ENCODE data around the gene FASN.

- TF ChIP-seq EZH2phosphoT487 (IDR thresholded peaks at IDR 0.05; ENCODE audit: borderline replicate concordance) (no peak), CTCF (conservative IDR thresholded peaks at IDR 0.05; ENCODE audit: low read length) (no peak)
Measured at GRCh38 chr17:82088838-82089722, 9.0 kb downstream of the FASN start.
